ENCODE measurements around the gene ZBTB9.

- TF ChIP-seq POLR2A (IDR thresholded peaks at IDR 0.05; ENCODE audit: borderline replicate concordance, extremely low read depth, insufficient read depth, insufficient read length) (no peak), CTCF (IDR thresholded peaks at IDR 0.05 in 2 of 3, conservative IDR thresholded peaks at IDR 0.05 in 1 of 3; ENCODE audit: borderline replicate concordance in 1 of 3, insufficient read depth in 1 of 3, low read depth in 2 of 3, low read length in 2 of 3) (no peak), MAX (IDR thresholded peaks at IDR 0.05) (no peak), YY1 (IDR thresholded peaks at IDR 0.05; ENCODE audit: extremely low read depth, insufficient replicate concordance, low read depth, low read length) (no peak), POLR2AphosphoS5 (IDR thresholded peaks at IDR 0.05; ENCODE audit: low read depth, low read length) (no peak), EZH2 (IDR thresholded peaks at IDR 0.05) (no peak)
Observed at GRCh38 chr6:33431880-33432541, 22.4 kb upstream of the ZBTB9 start.

Measured in HCT116 (cell line).